Natural killer cell (primary cell): ENCODE results near the gene CENPO. TPM values are rescaled to one million over a fixed set of nuclear protein-coding genes. Genes with fewer than 3 reads are reported as not detected.

Experiments
- ATAC-seq, 3 donors: fragments of 150-1000 bp in 2 of 3; fragments of 200-7000 bp in 1 of 3; cut with Tn5 transposase; 1 replicate in 1 of 3; 2 replicates in 2 of 3; pipeline ENCODE4 v1.10.0; 2021; ENCODE audit warnings: mild to moderate bottlenecking in 2 of 3, moderate library complexity in 2 of 3
- DNase-seq, 2 donors: peaks; one replicate each; pipeline versions ENCODE4 v3.0.0 to v3.0.0-alpha.2; 2013 to 2021; ENCODE audit warnings: mixed read lengths in 1 of 2
- H3K27ac ChIP-seq: one replicate; pipeline ENCODE4 v1.5.1; 2013; ENCODE audit warnings: mild to moderate bottlenecking, low read length
- H3K27me3 ChIP-seq: one replicate; pipeline ENCODE4 v1.6.1; 2013; ENCODE audit warnings: low read length; ENCODE audit not compliant: control insufficient read depth, insufficient read depth
- H3K36me3 ChIP-seq: one replicate; pipeline ENCODE4 v1.6.1; 2013; ENCODE audit warnings: low read length; ENCODE audit not compliant: control insufficient read depth, insufficient read depth
- H3K4me1 ChIP-seq: one replicate; pipeline ENCODE4 v1.6.1; 2013; ENCODE audit warnings: low read length; ENCODE audit not compliant: control insufficient read depth, insufficient read depth
- H3K4me3 ChIP-seq: one replicate; pipeline ENCODE4 v1.5.1; 2013; ENCODE audit warnings: low read length
- H3K9me3 ChIP-seq: one replicate; pipeline ENCODE4 v1.6.1; 2013; ENCODE audit warnings: low read length; ENCODE audit not compliant: control insufficient read depth, insufficient read depth
- H3K27ac Mint-ChIP-seq, 2 donors: one replicate each; pipeline ENCODE4 v1.8.0; 2022; ENCODE audit warnings: mild to moderate bottlenecking in 2 of 2, mixed read lengths in 2 of 2, moderate library complexity in 1 of 2
- H3K27me3 Mint-ChIP-seq, 2 donors: one replicate each; pipeline ENCODE4 v1.8.0; 2022; ENCODE audit warnings: low read depth in 2 of 2, mixed read lengths in 2 of 2
- H3K36me3 Mint-ChIP-seq: one replicate; pipeline ENCODE4 v1.8.0; 2022; ENCODE audit warnings: mixed read lengths
- H3K4me1 Mint-ChIP-seq, 2 donors: one replicate each; pipeline ENCODE4 v1.8.0; 2022; ENCODE audit warnings: mixed read lengths in 2 of 2
- H3K4me3 Mint-ChIP-seq: one replicate; pipeline ENCODE4 v1.8.0; 2022; ENCODE audit warnings: mild to moderate bottlenecking, moderate library complexity, mixed read lengths
- H3K9me3 Mint-ChIP-seq, 2 donors: one replicate each; pipeline ENCODE4 v1.8.0; 2022; ENCODE audit warnings: mixed read lengths in 2 of 2
- WGBS: methylation state at CpG from one replicate; pipeline ENCODE4 v1.1.7; 2013; ENCODE audit warnings: missing lambda C conversion rate; ENCODE audit not compliant: insufficient coverage; 5-methylcytosine and 5-hydroxymethylcytosine counted together
- intact Hi-C: fragments of 100-400 bp; cut with micrococcal nuclease; formaldehyde crosslinking; loops from one replicate; pipeline ENCODE4 v1.14.2; 2022
- total RNA-seq, 4 donors: library from RNA; stranded (reverse); fragments of 120-200 nt in 1 of 4; gene quantifications; one replicate each; pipeline versions ENCODE4 v1.2.3 to v1.2.4, GENCODE V29; 2013 to 2022
- TF ChIP-seq, protein P1 (sequence below): fragments of 200-600 bp; IDR thresholded peaks from one replicate; pipeline ENCODE4 v1.8.0; 2022; ENCODE audit warnings: antibody characterized with exemption

Gene CENPO
- total RNA-seq, 3 donors from 2014 or later (not counting 1 experiment from before 2014, with no cell fraction given) = 8.1 to 15.1 (median 11.2) TPM

DNA sequence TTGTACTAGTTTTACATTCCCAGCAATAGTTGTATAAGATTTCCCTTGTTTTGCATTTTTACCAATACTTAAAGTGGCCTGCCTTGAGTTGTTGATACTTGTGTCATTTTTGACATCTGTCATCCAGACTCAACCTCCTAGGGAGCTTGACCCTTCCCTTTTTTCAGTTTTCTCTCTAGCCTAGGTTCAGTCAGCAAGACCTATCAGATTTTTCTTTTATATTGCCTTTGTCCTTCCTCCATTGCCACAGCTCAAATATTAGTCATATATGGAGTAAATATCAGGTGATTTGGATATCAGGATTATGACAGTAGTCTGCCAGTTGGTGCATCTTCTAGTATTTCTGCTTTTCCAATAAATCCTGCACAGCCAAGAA is 13.4 kb downstream of the CENPO start:
- TF ChIP-seq, protein P1, sequence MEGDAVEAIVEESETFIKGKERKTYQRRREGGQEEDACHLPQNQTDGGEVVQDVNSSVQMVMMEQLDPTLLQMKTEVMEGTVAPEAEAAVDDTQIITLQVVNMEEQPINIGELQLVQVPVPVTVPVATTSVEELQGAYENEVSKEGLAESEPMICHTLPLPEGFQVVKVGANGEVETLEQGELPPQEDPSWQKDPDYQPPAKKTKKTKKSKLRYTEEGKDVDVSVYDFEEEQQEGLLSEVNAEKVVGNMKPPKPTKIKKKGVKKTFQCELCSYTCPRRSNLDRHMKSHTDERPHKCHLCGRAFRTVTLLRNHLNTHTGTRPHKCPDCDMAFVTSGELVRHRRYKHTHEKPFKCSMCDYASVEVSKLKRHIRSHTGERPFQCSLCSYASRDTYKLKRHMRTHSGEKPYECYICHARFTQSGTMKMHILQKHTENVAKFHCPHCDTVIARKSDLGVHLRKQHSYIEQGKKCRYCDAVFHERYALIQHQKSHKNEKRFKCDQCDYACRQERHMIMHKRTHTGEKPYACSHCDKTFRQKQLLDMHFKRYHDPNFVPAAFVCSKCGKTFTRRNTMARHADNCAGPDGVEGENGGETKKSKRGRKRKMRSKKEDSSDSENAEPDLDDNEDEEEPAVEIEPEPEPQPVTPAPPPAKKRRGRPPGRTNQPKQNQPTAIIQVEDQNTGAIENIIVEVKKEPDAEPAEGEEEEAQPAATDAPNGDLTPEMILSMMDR = no peak
- ATAC-seq (no peak), DNase-seq (no peak)
- Mint-ChIP-seq H3K27me3 (no peaks in the 10 kb centered on the region), H3K4me1 (peaks cover 6 to 12% of the 10 kb centered on the region in 2 donors), H3K27ac (peak overlapping the region in 1 of 2 donors; percentile 36), H3K36me3 (no peaks in the 10 kb centered on the region), H3K9me3 (no peaks in the 10 kb centered on the region), H3K4me3 (no peak overlapping the region)
- Histone ChIP-seq H3K9me3 (no peaks in the 10 kb centered on the region), H3K27ac (no peak overlapping the region), H3K36me3 (no peaks in the 10 kb centered on the region), H3K27me3 (no peaks in the 10 kb centered on the region), H3K4me3 (no peak overlapping the region), H3K4me1 (no peaks in the 10 kb centered on the region)
- intact Hi-C loops = no loop called here

- no peak overlapping the region for H3K4me3 ChIP-seq
- Mint-ChIP-seq H3K27me3 (no peaks in the 10 kb centered on the region), H3K9me3 (no peaks in the 10 kb centered on the region), H3K36me3 (no peaks in the 10 kb centered on the region), H3K4me3 (no peak overlapping the region), H3K27ac (peak overlapping the region in 1 of 2 donors; percentile 52), H3K4me1 (peaks cover 9 to 11% of the 10 kb centered on the region in 2 donors)
- TF ChIP-seq, protein P1 = no peak
- no peaks in the 10 kb centered on the region for H3K4me1 ChIP-seq
- H3K27ac ChIP-seq = no peak overlapping the region
- no peaks in the 10 kb centered on the region for H3K27me3 ChIP-seq
- no peak for DNase-seq
- WGBS = 100% methylated on average over 1 of the region's 4 CpGs
- H3K9me3 ChIP-seq = no peaks in the 10 kb centered on the region
- intact Hi-C loops = no loop called here
- no peak for ATAC-seq
- H3K36me3 ChIP-seq = no peaks in the 10 kb centered on the region
Measured at GRCh38 chr2:24809316-24810007, 16.2 kb downstream of the CENPO start.

GRCh38 chr2:24813691-24814137 is 20.5 kb downstream of the CENPO start:
- ATAC-seq (no peak), DNase-seq (no peak)
- Histone ChIP-seq H3K27me3 (no peaks in the 10 kb centered on the region), H3K36me3 (peaks cover 16% of the 10 kb centered on the region), H3K27ac (no peak overlapping the region), H3K9me3 (no peaks in the 10 kb centered on the region), H3K4me1 (no peaks in the 10 kb centered on the region), H3K4me3 (no peak overlapping the region)
- H3K27me3 Mint-ChIP-seq = no peaks in the 10 kb centered on the region
- 99% methylated on average over 4 of the region's 4 CpGs for WGBS
- intact Hi-C loops = no loop called here
- peaks cover 7% of the 10 kb centered on the region for H3K36me3 Mint-ChIP-seq
- no peak overlapping the region for H3K4me3 Mint-ChIP-seq
- peaks cover 20 to 24% of the 10 kb centered on the region in 2 donors for H3K4me1 Mint-ChIP-seq
- TF ChIP-seq, protein P1 = no peak
- H3K27ac Mint-ChIP-seq = peak overlapping the region in 1 of 2 donors; percentile 8
- H3K9me3 Mint-ChIP-seq = no peaks in the 10 kb centered on the region

DNA sequence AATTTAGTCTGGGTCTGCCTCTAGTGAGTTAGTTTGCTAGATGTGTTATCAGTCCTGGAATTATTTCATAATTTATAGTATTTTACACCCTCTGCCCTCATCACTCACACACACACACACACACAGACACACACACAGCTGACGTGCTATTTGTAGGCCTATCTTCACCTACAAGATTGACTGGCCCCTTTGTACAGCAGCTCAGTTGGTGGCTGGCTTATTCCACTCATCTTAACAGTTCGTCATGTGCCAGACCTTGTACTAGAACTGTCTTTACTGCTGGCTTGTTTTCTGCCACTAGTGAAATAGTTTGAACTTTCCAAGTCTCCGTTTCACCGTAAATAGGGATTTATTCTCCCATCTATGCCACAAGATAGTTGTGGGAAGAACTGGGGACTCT is 21.3 kb downstream of the CENPO start:
- no peak for DNase-seq

More for the DNA sequence above, 21.3 kb downstream of the CENPO start:
- no peak for ATAC-seq
- no peaks in the 10 kb centered on the region for H3K9me3 ChIP-seq
- H3K36me3 ChIP-seq = peaks cover 20% of the 10 kb centered on the region
- no peaks in the 10 kb centered on the region for H3K27me3 ChIP-seq
- H3K27ac Mint-ChIP-seq = peak overlapping the region in 1 of 2 donors; percentile 8
- no peaks in the 10 kb centered on the region for H3K9me3 Mint-ChIP-seq
- TF ChIP-seq, protein P1 = no peak
- H3K4me1 Mint-ChIP-seq = peaks cover 20 to 24% of the 10 kb centered on the region in 2 donors
- H3K4me3 ChIP-seq = no peak overlapping the region
- intact Hi-C loops = no loop called here
- H3K27ac ChIP-seq = no peak overlapping the region
- no peaks in the 10 kb centered on the region for H3K27me3 Mint-ChIP-seq
- H3K4me3 Mint-ChIP-seq = no peak overlapping the region
- H3K4me1 ChIP-seq = no peaks in the 10 kb centered on the region
- WGBS = 92% methylated on average over 2 of the region's 4 CpGs
- H3K36me3 Mint-ChIP-seq = peaks cover 7% of the 10 kb centered on the region
